Fibroblast of lung (primary cell): Measurements from ENCODE around the gene SEC14L6. TPM values are rescaled to one million over a fixed set of nuclear protein-coding genes. Genes with fewer than 3 reads are reported as not detected.

Experiments used
- DNase-seq, 2 donors: peaks; one replicate each; pipeline versions ENCODE4 v3.0.0 to v3.0.0-alpha.2; 2010; ENCODE audit warnings: low read depth in 2 of 2
- H2AFZ ChIP-seq: 2 replicates; pipeline ENCODE4 v1.5.1; 2012; ENCODE audit warnings: low read length, control low read depth, inconsistent platforms
- H3K27ac ChIP-seq: 2 replicates; pipeline ENCODE4 v1.5.1; 2011; ENCODE audit warnings: low read length, control low read depth; ENCODE audit not compliant: insufficient read depth
- H3K27me3 ChIP-seq: 2 replicates; pipeline ENCODE4 v1.5.1; 2011; ENCODE audit warnings: mild to moderate bottlenecking, low read length; ENCODE audit not compliant: control insufficient read depth, insufficient read depth
- H3K36me3 ChIP-seq: 2 replicates; pipeline ENCODE4 v1.5.1; 2011; ENCODE audit warnings: low read length; ENCODE audit not compliant: control insufficient read depth, insufficient read depth
- H3K4me1 ChIP-seq: 2 replicates; pipeline ENCODE4 v1.5.1; 2011; ENCODE audit warnings: low read length; ENCODE audit not compliant: control insufficient read depth, insufficient read depth; ENCODE audit errors: extremely low read depth
- H3K4me2 ChIP-seq: 2 replicates; pipeline ENCODE4 v1.5.1; 2011; ENCODE audit warnings: low read length, control low read depth; ENCODE audit not compliant: insufficient read depth; ENCODE audit errors: extremely low read depth
- H3K4me3 ChIP-seq, 4 experiments: fragments of 200-600 bp in 1 of 4; sonication (generic) in 1 of 4; replicated peaks in 1 of 4; 2 replicates each; pipeline ENCODE4 v1.5.1; 2011 to 2016; ENCODE audit warnings: low read length in 4 of 4, low read depth in 3 of 4, mild to moderate bottlenecking in 3 of 4, control low read depth in 2 of 4, inconsistent platforms in 1 of 4, mixed read lengths in 1 of 4; ENCODE audit not compliant: insufficient read depth in 1 of 4; ENCODE audit errors: control extremely low read depth in 1 of 4
- H3K79me2 ChIP-seq: 2 replicates; pipeline ENCODE4 v1.5.1; 2012; ENCODE audit warnings: mild to moderate bottlenecking, low read length, inconsistent platforms; ENCODE audit not compliant: control insufficient read depth, insufficient read depth
- H3K9ac ChIP-seq: 2 replicates; pipeline ENCODE4 v1.5.1; 2011; ENCODE audit warnings: mild to moderate bottlenecking, low read length, control low read depth; ENCODE audit not compliant: insufficient read depth
- H3K9me3 ChIP-seq: 2 replicates; pipeline ENCODE4 v1.5.1; 2012; ENCODE audit warnings: low read depth, low read length; ENCODE audit not compliant: control insufficient read depth, insufficient read depth
- H4K20me1 ChIP-seq: 2 replicates; pipeline ENCODE4 v1.5.1; 2011; ENCODE audit warnings: low read length; ENCODE audit not compliant: control insufficient read depth, insufficient read depth; ENCODE audit errors: extremely low read depth
- EZH2 ChIP-seq: IDR thresholded peaks from 2 replicates; pipeline ENCODE4 v1.5.1; 2012; ENCODE audit warnings: low read length, control low read depth, mild to moderate bottlenecking; ENCODE audit errors: missing control alignments
- polyA plus RNA-seq, 2 donors: library from polyadenylated mRNA; depleted of rRNA in 1 of 2; stranded (reverse) in 1 of 2; unstranded in 1 of 2; fragments of >200 nt; gene quantifications; 2 replicates each; pipeline ENCODE4 v1.2.1, GENCODE V29; 2011 to 2012; ENCODE audit warnings: missing spikeins in 1 of 2
- total RNA-seq: library from RNA; depleted of rRNA; stranded (reverse); fragments of >200 nt; gene quantifications from 2 replicates; pipeline ENCODE4 v1.2.1, GENCODE V29; 2014
- TF ChIP-seq, protein P1 (sequence below), 2 donors: IDR thresholded peaks in 1 of 2; conservative IDR thresholded peaks in 1 of 2; 1 replicate in 1 of 2; 2 replicates in 1 of 2; pipeline ENCODE4 v1.5.1; 2011 to 2012; ENCODE audit warnings: low read length in 2 of 2, control low read depth in 1 of 2, inconsistent platforms in 1 of 2, low read depth in 1 of 2, mild to moderate bottlenecking in 1 of 2

Gene SEC14L6
- total and polyA plus RNA-seq, 2 donors (not counting 1 experiment from before 2014, with no cell fraction given), result 0.12 to 0.66 TPM

DNA sequence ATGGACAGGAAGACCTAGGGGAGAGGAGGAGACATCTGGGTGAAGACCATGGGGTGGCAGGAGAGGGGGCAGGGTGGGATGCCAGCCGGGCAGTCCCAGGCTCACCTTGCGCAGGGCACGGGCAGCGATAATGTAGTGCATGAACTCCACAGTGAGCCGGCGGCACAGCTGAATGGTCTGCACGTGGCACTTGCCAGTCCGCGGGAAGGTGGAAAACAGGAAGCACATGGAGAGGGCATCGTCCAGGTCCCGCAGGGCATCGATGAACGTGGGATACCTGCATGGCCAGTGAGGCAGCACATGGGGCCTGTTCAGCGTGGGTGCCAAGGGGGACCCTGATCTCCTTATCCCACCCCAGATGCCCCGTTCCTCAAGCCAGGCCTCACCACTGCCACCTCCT lies 37.9 kb upstream of the SEC14L6 start:
- Histone ChIP-seq H3K27me3 (no peaks in the 10 kb centered on the region), H3K4me1 (no peaks in the 10 kb centered on the region), H3K4me3 (no peak overlapping the region), H3K36me3 (peaks cover 57% of the 10 kb centered on the region), H3K27ac (no peak overlapping the region), H3K9ac (no peak overlapping the region), H3K79me2 (peaks cover 4% of the 10 kb centered on the region), H3K9me3 (no peaks in the 10 kb centered on the region), H4K20me1 (peaks cover 2% of the 10 kb centered on the region), H3K4me2 (no peak overlapping the region), H2AFZ (no peak overlapping the region)
- DNase-seq, result no peak
- TF ChIP-seq EZH2, result no peak
- TF ChIP-seq, protein P1, sequence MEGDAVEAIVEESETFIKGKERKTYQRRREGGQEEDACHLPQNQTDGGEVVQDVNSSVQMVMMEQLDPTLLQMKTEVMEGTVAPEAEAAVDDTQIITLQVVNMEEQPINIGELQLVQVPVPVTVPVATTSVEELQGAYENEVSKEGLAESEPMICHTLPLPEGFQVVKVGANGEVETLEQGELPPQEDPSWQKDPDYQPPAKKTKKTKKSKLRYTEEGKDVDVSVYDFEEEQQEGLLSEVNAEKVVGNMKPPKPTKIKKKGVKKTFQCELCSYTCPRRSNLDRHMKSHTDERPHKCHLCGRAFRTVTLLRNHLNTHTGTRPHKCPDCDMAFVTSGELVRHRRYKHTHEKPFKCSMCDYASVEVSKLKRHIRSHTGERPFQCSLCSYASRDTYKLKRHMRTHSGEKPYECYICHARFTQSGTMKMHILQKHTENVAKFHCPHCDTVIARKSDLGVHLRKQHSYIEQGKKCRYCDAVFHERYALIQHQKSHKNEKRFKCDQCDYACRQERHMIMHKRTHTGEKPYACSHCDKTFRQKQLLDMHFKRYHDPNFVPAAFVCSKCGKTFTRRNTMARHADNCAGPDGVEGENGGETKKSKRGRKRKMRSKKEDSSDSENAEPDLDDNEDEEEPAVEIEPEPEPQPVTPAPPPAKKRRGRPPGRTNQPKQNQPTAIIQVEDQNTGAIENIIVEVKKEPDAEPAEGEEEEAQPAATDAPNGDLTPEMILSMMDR (conservative IDR thresholded peaks at IDR 0.05 in 1 of 2, IDR thresholded peaks at IDR 0.05 in 1 of 2; ENCODE audit: low read depth in 1 of 2, low read length in 2 of 2), result no peak

DNA sequence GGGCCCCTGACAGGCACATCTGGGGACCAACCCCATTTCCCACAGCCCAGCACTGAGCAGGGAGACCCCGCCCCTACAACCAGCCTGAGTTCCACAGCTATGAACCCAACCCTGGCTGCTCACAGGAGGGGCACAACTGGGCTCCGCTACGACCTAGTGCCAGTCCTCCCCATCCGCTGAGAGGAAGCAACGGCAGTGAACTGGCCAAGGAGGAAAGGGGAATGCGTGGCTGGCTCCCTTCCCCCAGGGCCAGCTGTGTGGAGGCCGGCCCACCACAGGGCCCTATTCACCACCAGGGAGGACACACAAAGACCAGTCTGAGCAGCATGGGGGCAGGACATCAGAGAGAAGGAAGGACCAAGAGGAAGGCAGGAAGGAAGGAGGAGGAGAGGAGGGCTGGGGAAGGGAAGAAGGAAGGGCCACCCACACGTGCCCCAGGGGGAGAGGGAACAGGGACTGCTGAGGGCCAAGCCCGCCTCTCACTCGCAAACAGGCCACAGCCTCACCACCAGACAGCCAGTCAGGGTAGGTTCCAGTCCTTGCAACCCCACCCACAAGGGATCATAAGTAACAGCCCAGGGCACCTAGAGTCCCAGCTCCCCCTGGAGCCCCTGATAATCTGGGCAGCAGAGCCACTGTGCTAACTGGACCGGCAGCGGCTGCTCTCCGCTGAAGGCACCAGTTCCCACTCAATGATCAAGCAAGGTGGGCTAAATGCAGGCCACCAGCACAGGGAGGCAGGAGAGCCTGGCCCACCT lies 36.4 kb upstream of the SEC14L6 start:
- Histone ChIP-seq H3K36me3 (peaks cover 60% of the 10 kb centered on the region), H3K9me3 (no peaks in the 10 kb centered on the region), H3K79me2 (no peaks in the 10 kb centered on the region), H3K4me1 (no peaks in the 10 kb centered on the region), H3K4me2 (no peak overlapping the region), H3K27me3 (no peaks in the 10 kb centered on the region), H4K20me1 (peaks cover 2% of the 10 kb centered on the region), H3K27ac (no peak overlapping the region), H3K9ac (no peak overlapping the region), H2AFZ (no peak overlapping the region), H3K4me3 (no peak overlapping the region)
- no peak for DNase-seq
- TF ChIP-seq, protein P1 (conservative IDR thresholded peaks at IDR 0.05 in 1 of 2, IDR thresholded peaks at IDR 0.05 in 1 of 2; ENCODE audit: low read depth in 1 of 2, low read length in 2 of 2), result no peak
- no peak for TF ChIP-seq EZH2

DNA sequence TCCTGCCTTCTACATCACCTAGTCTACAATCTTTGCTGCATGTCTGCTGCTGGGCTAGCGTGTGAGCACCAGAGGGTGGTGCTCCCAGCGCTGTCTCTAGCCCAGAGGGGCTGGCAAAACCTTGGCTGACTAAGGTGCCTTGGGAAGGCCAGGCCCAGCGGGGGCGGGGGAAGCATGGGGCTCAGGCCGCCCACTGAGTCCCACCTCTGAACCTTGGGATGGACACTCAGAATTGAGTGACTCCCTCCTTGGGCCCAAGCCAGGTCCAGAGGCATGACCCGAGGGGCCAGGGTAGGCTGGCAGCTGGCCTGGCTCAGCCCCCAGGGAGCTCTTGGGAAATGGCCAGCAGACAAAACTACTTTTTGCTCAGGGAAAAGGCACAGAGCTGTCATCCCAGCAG lies 35.5 kb upstream of the SEC14L6 start:
- H4K20me1 ChIP-seq, result peaks cover 2% of the 10 kb centered on the region
- H3K4me3 ChIP-seq, result no peak overlapping the region
- no peak for DNase-seq
- H3K36me3 ChIP-seq, result peaks cover 52% of the 10 kb centered on the region
- H3K27ac ChIP-seq, result no peak overlapping the region
- H3K4me2 ChIP-seq, result no peak overlapping the region
- no peaks in the 10 kb centered on the region for H3K9me3 ChIP-seq
- no peaks in the 10 kb centered on the region for H3K4me1 ChIP-seq
- no peaks in the 10 kb centered on the region for H3K79me2 ChIP-seq
- no peaks in the 10 kb centered on the region for H3K27me3 ChIP-seq
- TF ChIP-seq, protein P1 (conservative IDR thresholded peaks at IDR 0.05 in 1 of 2, IDR thresholded peaks at IDR 0.05 in 1 of 2; ENCODE audit: low read depth in 1 of 2, low read length in 2 of 2), result no peak
- TF ChIP-seq EZH2, result no peak
- H3K9ac ChIP-seq, result no peak overlapping the region
- H2AFZ ChIP-seq, result no peak overlapping the region
